Effector memory CD4-positive, alpha-beta T cell (primary cell): ENCODE measurements around the gene ADAMTS16.

Experiments
- DNase-seq, 3 donors: peaks; one replicate each; pipeline ENCODE4 v3.0.0-alpha.2; 2020
- H3K27ac ChIP-seq: 2 replicates; pipeline ENCODE4 v1.7.0; 2013; ENCODE audit warnings: mild to moderate bottlenecking, low read length, moderate library complexity; ENCODE audit not compliant: insufficient read depth, poor library complexity, severe bottlenecking
- H3K27me3 ChIP-seq: replicated peaks from 2 replicates; pipeline ENCODE4 v1.7.0; 2013; ENCODE audit warnings: mild to moderate bottlenecking, low read length; ENCODE audit not compliant: insufficient read depth, control insufficient read depth, poor library complexity, severe bottlenecking
- H3K36me3 ChIP-seq: 2 replicates; pipeline ENCODE4 v1.7.0; 2013; ENCODE audit warnings: mild to moderate bottlenecking, low read length, moderate library complexity; ENCODE audit not compliant: control insufficient read depth, insufficient read depth
- H3K4me1 ChIP-seq: 2 replicates; pipeline ENCODE4 v1.7.0; 2013; ENCODE audit warnings: low read length, mild to moderate bottlenecking; ENCODE audit not compliant: control insufficient read depth, insufficient read depth, poor library complexity, severe bottlenecking
- H3K4me3 ChIP-seq: 2 replicates; pipeline ENCODE4 v1.7.0; 2013; ENCODE audit warnings: low read length, low read depth, mild to moderate bottlenecking; ENCODE audit not compliant: insufficient read depth, poor library complexity, severe bottlenecking
- H3K9me3 ChIP-seq: 2 replicates; pipeline ENCODE4 v1.7.0; 2013; ENCODE audit warnings: mild to moderate bottlenecking, low read length, moderate library complexity; ENCODE audit not compliant: control insufficient read depth

Gene ADAMTS16

GRCh38 chr5:5344051-5344571 is 204.0 kb downstream of the ADAMTS16 start:
- no peaks in the 10 kb centered on the region for H3K36me3 ChIP-seq
- no peak overlapping the region for H3K27ac ChIP-seq
- H3K27me3 ChIP-seq: no peaks in the 10 kb centered on the region
- H3K4me3 ChIP-seq: no peak overlapping the region
- H3K4me1 ChIP-seq: no peaks in the 10 kb centered on the region
- DNase-seq: no peak
- H3K9me3 ChIP-seq: no peaks in the 10 kb centered on the region

GRCh38 chr5:5344606-5345005 is 204.5 kb downstream of the ADAMTS16 start:
- Histone ChIP-seq H3K9me3 (no peaks in the 10 kb centered on the region), H3K36me3 (no peaks in the 10 kb centered on the region)
- no peak for DNase-seq

GRCh38 chr5:5347442-5347841 is 207.3 kb downstream of the ADAMTS16 start:
- Histone ChIP-seq H3K4me1 (no peaks in the 10 kb centered on the region), H3K9me3 (no peaks in the 10 kb centered on the region), H3K27ac (no peak overlapping the region), H3K27me3 (no peaks in the 10 kb centered on the region), H3K4me3 (no peak overlapping the region), H3K36me3 (no peaks in the 10 kb centered on the region)
- DNase-seq: no peak

More at GRCh38 chr5:5344606-5345005, 204.5 kb downstream of the ADAMTS16 start:
- no peak overlapping the region for H3K4me3 ChIP-seq
- H3K27me3 ChIP-seq: no peaks in the 10 kb centered on the region
- no peak overlapping the region for H3K27ac ChIP-seq
- H3K4me1 ChIP-seq: no peaks in the 10 kb centered on the region

GRCh38 chr5:5348135-5348534 is 208.0 kb downstream of the ADAMTS16 start:
- DNase-seq: no peak
- Histone ChIP-seq H3K4me1 (no peaks in the 10 kb centered on the region), H3K36me3 (no peaks in the 10 kb centered on the region), H3K27me3 (no peaks in the 10 kb centered on the region), H3K9me3 (no peaks in the 10 kb centered on the region), H3K4me3 (no peak overlapping the region), H3K27ac (no peak overlapping the region)

GRCh38 chr5:5348576-5348975 is 208.4 kb downstream of the ADAMTS16 start:
- Histone ChIP-seq H3K27me3 (no peaks in the 10 kb centered on the region), H3K4me1 (no peaks in the 10 kb centered on the region), H3K27ac (no peak overlapping the region), H3K4me3 (no peak overlapping the region), H3K9me3 (no peaks in the 10 kb centered on the region), H3K36me3 (no peaks in the 10 kb centered on the region)
- DNase-seq: no peak

GRCh38 chr5:5350101-5350500 is 210.0 kb downstream of the ADAMTS16 start:
- H3K27ac ChIP-seq: no peak overlapping the region
- H3K4me1 ChIP-seq: no peaks in the 10 kb centered on the region
- DNase-seq: no peak
- no peaks in the 10 kb centered on the region for H3K36me3 ChIP-seq
- H3K9me3 ChIP-seq: no peaks in the 10 kb centered on the region
- H3K27me3 ChIP-seq: no peaks in the 10 kb centered on the region
- H3K4me3 ChIP-seq: no peak overlapping the region

GRCh38 chr5:5351288-5351979 is 211.3 kb downstream of the ADAMTS16 start:
- no peak overlapping the region for H3K27ac ChIP-seq
- no peaks in the 10 kb centered on the region for H3K9me3 ChIP-seq
- H3K36me3 ChIP-seq: no peaks in the 10 kb centered on the region
- no peaks in the 10 kb centered on the region for H3K4me1 ChIP-seq
- no peak for DNase-seq
- no peak overlapping the region for H3K4me3 ChIP-seq
- no peaks in the 10 kb centered on the region for H3K27me3 ChIP-seq

GRCh38 chr5:5352675-5353074 is 212.5 kb downstream of the ADAMTS16 start:
- no peak for DNase-seq
- H3K4me1 ChIP-seq: no peaks in the 10 kb centered on the region
- H3K9me3 ChIP-seq: no peaks in the 10 kb centered on the region
- H3K27me3 ChIP-seq: no peaks in the 10 kb centered on the region
- H3K27ac ChIP-seq: no peak overlapping the region
- H3K4me3 ChIP-seq: no peak overlapping the region
- no peaks in the 10 kb centered on the region for H3K36me3 ChIP-seq

GRCh38 chr5:5353681-5354080 is 213.6 kb downstream of the ADAMTS16 start:
- Histone ChIP-seq H3K36me3 (no peaks in the 10 kb centered on the region), H3K4me3 (no peak overlapping the region), H3K4me1 (no peaks in the 10 kb centered on the region), H3K9me3 (no peaks in the 10 kb centered on the region), H3K27ac (no peak overlapping the region), H3K27me3 (no peaks in the 10 kb centered on the region)
- DNase-seq: no peak

- no peak for DNase-seq
- no peaks in the 10 kb centered on the region for H3K9me3 ChIP-seq
- H3K27ac ChIP-seq: no peak overlapping the region
- no peaks in the 10 kb centered on the region for H3K36me3 ChIP-seq
- no peak overlapping the region for H3K4me3 ChIP-seq
- no peaks in the 10 kb centered on the region for H3K27me3 ChIP-seq
- H3K4me1 ChIP-seq: no peaks in the 10 kb centered on the region
These were observed 216.6 kb downstream of the ADAMTS16 start for GRCh38 chr5:5356765-5357164.
